ENCODE data around the gene LAX1. TPM values are rescaled to one million over a fixed set of nuclear protein-coding genes. Genes with fewer than 3 reads are reported as not detected.
A peak's percentile ranks its signal among the peaks of the same experiment; 100 is the strongest.

LAX1 gene
- total and polyA plus RNA-seq, 4 experiments from 2014 or later, result 5.5 to 41.2 (median 38.1) TPM

DNA sequence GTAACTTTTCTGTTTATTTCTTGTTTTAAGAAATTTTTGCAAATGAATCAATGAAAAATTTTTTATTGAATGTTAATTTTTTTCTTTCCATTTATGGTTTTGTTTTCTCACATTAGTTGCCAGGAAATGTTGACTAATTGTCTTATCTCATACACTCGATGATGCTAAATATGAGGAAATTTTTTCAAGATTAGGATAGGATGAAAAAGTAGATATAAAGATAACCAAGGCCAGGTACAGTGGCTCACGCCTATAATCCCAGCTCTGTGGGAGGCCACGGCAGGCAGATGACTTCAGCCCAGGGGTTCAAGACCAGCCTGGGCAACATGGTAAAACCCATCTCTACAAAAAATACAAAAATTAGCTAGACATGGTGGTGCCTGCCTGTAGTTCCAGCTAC is 12.6 kb downstream of the LAX1 start:
- ChIA-PET CTCF (ENCODE audit: partially characterized antibody) (interaction anchor here (1.7 to 2.3 kb wide), 4 partner anchors 13 to 274 kb away, joined by 5 to 15 read pairs (median 10); partner anchors contain the start of gene LAX1), POLR2A (ENCODE audit: partially characterized antibody) (interaction anchor here (1.3 to 3.1 kb wide), 2 partner anchors 12 to 125 kb away, joined by 3 to 23 read pairs; partner anchors contain the start of gene LAX1)
- DNase-seq, result no peak
- Mint-ChIP-seq H3K4me1 (peaks cover 5 to 11% (median 6%) of the 10 kb centered on the region in 4 donors), H3K27ac (peak overlapping the region in 2 of 7 donors; percentile 12 to 27), H3K4me3 (no peak overlapping the region), H3K9me3 (no peaks in the 10 kb centered on the region), H3K36me3 (peaks cover 36 to 41% of the 10 kb centered on the region in 2 donors), H3K27me3 (no peaks in the 10 kb centered on the region)
- Histone ChIP-seq H3K27ac (ENCODE audit: low read depth, low read length) (no peak overlapping the region), H3K27me3 (ENCODE audit: insufficient read depth, low read length) (no peaks in the 10 kb centered on the region), H3K36me3 (ENCODE audit: insufficient read depth, low read length) (peaks cover 22% of the 10 kb centered on the region), H3K4me3 (ENCODE audit: low read length in 2 of 2) (no peak overlapping the region), H3K4me1 (ENCODE audit: insufficient read depth, low read length) (no peaks in the 10 kb centered on the region), H3K9me3 (ENCODE audit: control insufficient read depth in 1 of 2, low read length in 2 of 2) (no peaks in the 10 kb centered on the region)
- intact Hi-C loops (cut with micrococcal nuclease), result no loop called here

- peaks cover 22% of the 10 kb centered on the region for H3K36me3 ChIP-seq (ENCODE audit: insufficient read depth, low read length)
Observed at GRCh38 chr1:203778146-203778545, 13.2 kb downstream of the LAX1 start.

GRCh38 chr1:203778789-203779188 is 13.8 kb downstream of the LAX1 start:
- intact Hi-C loops (cut with micrococcal nuclease), result no loop called here
- Mint-ChIP-seq H3K4me1 (peaks cover 5 to 7% (median 5%) of the 10 kb centered on the region in 4 donors), H3K27ac (no peak overlapping the region), H3K36me3 (peaks cover 29 to 32% of the 10 kb centered on the region in 2 donors), H3K27me3 (no peaks in the 10 kb centered on the region), H3K9me3 (no peaks in the 10 kb centered on the region), H3K4me3 (no peak overlapping the region)
- Histone ChIP-seq H3K36me3 (ENCODE audit: insufficient read depth, low read length) (peaks cover 19% of the 10 kb centered on the region), H3K4me3 (ENCODE audit: low read length in 2 of 2) (no peak overlapping the region), H3K9me3 (ENCODE audit: control insufficient read depth in 1 of 2, low read length in 2 of 2) (no peaks in the 10 kb centered on the region), H3K4me1 (ENCODE audit: insufficient read depth, low read length) (no peaks in the 10 kb centered on the region), H3K27ac (ENCODE audit: low read depth, low read length) (no peak overlapping the region), H3K27me3 (ENCODE audit: insufficient read depth, low read length) (no peaks in the 10 kb centered on the region)
- no peak for DNase-seq
- ChIA-PET CTCF (ENCODE audit: partially characterized antibody) (no interaction called here), POLR2A (ENCODE audit: partially characterized antibody) (interaction anchor here (0.7 kb wide), 1 partner anchor 14 kb away, joined by 3 read pairs; the partner anchor contains the start of gene LAX1)

More at GRCh38 chr1:203778146-203778545, 13.2 kb downstream of the LAX1 start:
- peaks cover 5 to 7% (median 6%) of the 10 kb centered on the region in 4 donors for H3K4me1 Mint-ChIP-seq
- ChIA-PET POLR2A (ENCODE audit: partially characterized antibody) (interaction anchor here (0.7 kb wide), 1 partner anchor 13 kb away, joined by 3 read pairs; the partner anchor contains the start of gene LAX1), CTCF (ENCODE audit: partially characterized antibody) (no interaction called here)
- intact Hi-C loops (cut with micrococcal nuclease), result no loop called here
- no peak for DNase-seq
- H3K4me1 ChIP-seq (ENCODE audit: insufficient read depth, low read length), result no peaks in the 10 kb centered on the region
- peaks cover 32 to 36% of the 10 kb centered on the region in 2 donors for H3K36me3 Mint-ChIP-seq
- H3K27me3 Mint-ChIP-seq, result no peaks in the 10 kb centered on the region
- no peaks in the 10 kb centered on the region for H3K27me3 ChIP-seq (ENCODE audit: insufficient read depth, low read length)
- no peak overlapping the region for H3K4me3 ChIP-seq (ENCODE audit: low read length in 2 of 2)
- no peaks in the 10 kb centered on the region for H3K9me3 ChIP-seq (ENCODE audit: control insufficient read depth in 1 of 2, low read length in 2 of 2)
- peak overlapping the region in 3 of 7 donors; percentile 7 to 48 (median 30) for H3K27ac Mint-ChIP-seq
- H3K9me3 Mint-ChIP-seq, result no peaks in the 10 kb centered on the region
- H3K4me3 Mint-ChIP-seq, result no peak overlapping the region
- no peak overlapping the region for H3K27ac ChIP-seq (ENCODE audit: low read depth, low read length)

- H3K9me3 Mint-ChIP-seq, result peaks cover 0 to 3% (median 0%) of the 10 kb centered on the region in 8 donors
- no peak overlapping the region for H3K4me3 Mint-ChIP-seq
- CTCF ChIA-PET (ENCODE audit: partially characterized antibody), result interaction anchor here (1.3 kb wide), 1 partner anchor 156 kb away, joined by 3 read pairs; the partner anchor contains the start of gene ATP2B4
- Histone ChIP-seq H3K4me3 (ENCODE audit: low read length in 2 of 2) (no peak overlapping the region), H3K9me3 (ENCODE audit: control insufficient read depth in 1 of 2, low read length in 2 of 2) (no peaks in the 10 kb centered on the region), H3K36me3 (ENCODE audit: insufficient read depth, low read length) (no peaks in the 10 kb centered on the region), H3K4me1 (ENCODE audit: insufficient read depth, low read length) (no peaks in the 10 kb centered on the region), H3K27me3 (ENCODE audit: insufficient read depth, low read length) (no peaks in the 10 kb centered on the region), H3K27ac (ENCODE audit: low read depth, low read length) (no peak overlapping the region)
- peak overlapping the region in 1 of 7 donors; percentile 25 for H3K27ac Mint-ChIP-seq
- POLR2A ChIA-PET (ENCODE audit: partially characterized antibody), result interaction anchor here (0.6 to 1.7 kb wide), 2 partner anchors 56 to 156 kb away, joined by 3 to 6 read pairs; partner anchors contain the start of gene ATP2B4
- intact Hi-C loops (cut with micrococcal nuclease), result no loop called here
- peaks cover 0 to under 1% (median under 1%) of the 10 kb centered on the region in 4 donors for H3K4me1 Mint-ChIP-seq
- peaks cover 3 to 13% of the 10 kb centered on the region in 2 donors for H3K36me3 Mint-ChIP-seq
- H3K27me3 Mint-ChIP-seq, result no peaks in the 10 kb centered on the region
- no peak for DNase-seq
Observed at GRCh38 chr1:203781962-203782361, 17.0 kb downstream of the LAX1 start.

- H3K27ac ChIP-seq (ENCODE audit: low read depth, low read length), result no peak overlapping the region
- Mint-ChIP-seq H3K27ac (peak overlapping the region in 1 of 7 donors; percentile 35), H3K9me3 (peaks cover 0 to 3% (median 0%) of the 10 kb centered on the region in 8 donors), H3K36me3 (peaks cover 0 to 12% of the 10 kb centered on the region in 2 donors), H3K4me3 (no peak overlapping the region), H3K4me1 (peaks cover 2 to 4% (median 3%) of the 10 kb centered on the region in 4 donors), H3K27me3 (no peaks in the 10 kb centered on the region)
- intact Hi-C loops (cut with micrococcal nuclease), result loop anchor here (10.0 kb wide), 2 partner anchors 45 to 165 kb away; partner anchors contain the start of gene ATP2B4
- no peak for DNase-seq
- ChIA-PET POLR2A (ENCODE audit: partially characterized antibody) (interaction anchor here (1.1 kb wide), 1 partner anchor 25 kb away, joined by 3 read pairs; the partner anchor contains the start of gene LAX1), CTCF (ENCODE audit: partially characterized antibody) (no interaction called here)
- H3K9me3 ChIP-seq (ENCODE audit: control insufficient read depth in 1 of 2, low read length in 2 of 2), result no peaks in the 10 kb centered on the region
- H3K4me1 ChIP-seq (ENCODE audit: insufficient read depth, low read length), result peaks cover 4% of the 10 kb centered on the region
- no peaks in the 10 kb centered on the region for H3K36me3 ChIP-seq (ENCODE audit: insufficient read depth, low read length)
- H3K4me3 ChIP-seq (ENCODE audit: low read length in 2 of 2), result no peak overlapping the region
- H3K27me3 ChIP-seq (ENCODE audit: insufficient read depth, low read length), result no peaks in the 10 kb centered on the region
Observed at GRCh38 chr1:203789966-203790365, 25.0 kb downstream of the LAX1 start.

DNA sequence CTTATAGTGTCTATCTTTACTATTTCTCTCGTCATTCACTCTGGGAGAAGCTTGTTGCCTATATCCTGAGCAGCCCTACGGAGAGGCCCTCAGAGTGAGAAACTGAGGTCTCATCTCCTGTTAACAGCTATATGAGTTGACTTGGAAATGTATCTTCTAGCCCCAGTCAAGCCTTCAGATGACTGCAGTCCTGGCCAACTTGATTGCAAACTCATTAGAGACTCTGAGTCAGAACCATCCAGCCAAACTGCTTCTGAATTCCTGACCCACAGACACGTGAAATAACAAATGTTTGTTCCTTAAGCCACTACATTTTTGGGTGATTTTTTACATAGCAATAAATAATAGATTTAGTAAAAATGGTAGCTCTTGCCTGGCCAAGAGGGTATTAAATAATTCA is 26.5 kb downstream of the LAX1 start:
- Mint-ChIP-seq H3K4me1 (peaks cover 9 to 16% (median 12%) of the 10 kb centered on the region in 4 donors), H3K27ac (no peak overlapping the region), H3K9me3 (peaks cover 0 to 2% (median 0%) of the 10 kb centered on the region in 8 donors), H3K27me3 (no peaks in the 10 kb centered on the region), H3K4me3 (no peak overlapping the region), H3K36me3 (peaks cover 0 to 9% of the 10 kb centered on the region in 2 donors)
- DNase-seq, result no peak
- Histone ChIP-seq H3K4me1 (ENCODE audit: insufficient read depth, low read length) (peaks cover 9% of the 10 kb centered on the region), H3K36me3 (ENCODE audit: insufficient read depth, low read length) (no peaks in the 10 kb centered on the region), H3K27me3 (ENCODE audit: insufficient read depth, low read length) (no peaks in the 10 kb centered on the region), H3K27ac (ENCODE audit: low read depth, low read length) (no peak overlapping the region), H3K9me3 (ENCODE audit: control insufficient read depth in 1 of 2, low read length in 2 of 2) (no peaks in the 10 kb centered on the region), H3K4me3 (ENCODE audit: low read length in 2 of 2) (no peak overlapping the region)
- POLR2A ChIA-PET (ENCODE audit: partially characterized antibody), result interaction anchor here (1.2 kb wide), 1 partner anchor 26 kb away, joined by 5 read pairs; the partner anchor contains the start of gene LAX1
- CTCF ChIA-PET (ENCODE audit: partially characterized antibody), result interaction anchor here (0.9 to 1.0 kb wide), 2 partner anchors 28 to 90 kb away, joined by 3 to 4 read pairs; no protein-coding TSS in a partner anchor
- intact Hi-C loops (cut with micrococcal nuclease), result loop anchor here (10.0 kb wide), 2 partner anchors 47 to 167 kb away; partner anchors contain the start of gene ATP2B4

GRCh38 chr1:203792486-203792885 is 27.5 kb downstream of the LAX1 start:
- H3K4me1 Mint-ChIP-seq, result peaks cover 14 to 26% (median 20%) of the 10 kb centered on the region in 4 donors
- peaks cover 0 to 2% (median 0%) of the 10 kb centered on the region in 8 donors for H3K9me3 Mint-ChIP-seq
- H3K36me3 Mint-ChIP-seq, result peaks cover 3 to 15% of the 10 kb centered on the region in 2 donors
- Histone ChIP-seq H3K9me3 (ENCODE audit: control insufficient read depth in 1 of 2, low read length in 2 of 2) (no peaks in the 10 kb centered on the region), H3K27ac (ENCODE audit: low read depth, low read length) (no peak overlapping the region), H3K4me1 (ENCODE audit: insufficient read depth, low read length) (peaks cover 19% of the 10 kb centered on the region), H3K36me3 (ENCODE audit: insufficient read depth, low read length) (no peaks in the 10 kb centered on the region), H3K4me3 (ENCODE audit: low read length in 2 of 2) (no peak overlapping the region), H3K27me3 (ENCODE audit: insufficient read depth, low read length) (no peaks in the 10 kb centered on the region)
- H3K27ac Mint-ChIP-seq, result no peak overlapping the region
- intact Hi-C loops (cut with micrococcal nuclease), result loop anchor here (10.0 kb wide), 2 partner anchors 48 to 168 kb away; partner anchors contain the start of gene ATP2B4
- ChIA-PET POLR2A (ENCODE audit: partially characterized antibody) (no interaction called here), CTCF (ENCODE audit: partially characterized antibody) (interaction anchor here (0.8 kb wide), 1 partner anchor 91 kb away, joined by 4 read pairs; no protein-coding TSS in a partner anchor)
- H3K27me3 Mint-ChIP-seq, result no peaks in the 10 kb centered on the region
- no peak overlapping the region for H3K4me3 Mint-ChIP-seq
- DNase-seq, result no peak
